GM12872 (cell line): ENCODE data around the gene PPID.

ENCODE experiments used
- TF ChIP-seq, protein P1 (sequence below): IDR thresholded peaks from 3 replicates; pipeline ENCODE4 v1.5.1; 2011; ENCODE audit warnings: low read depth, mild to moderate bottlenecking, low read length, moderate library complexity; ENCODE audit not compliant: insufficient read depth

Gene PPID

DNA sequence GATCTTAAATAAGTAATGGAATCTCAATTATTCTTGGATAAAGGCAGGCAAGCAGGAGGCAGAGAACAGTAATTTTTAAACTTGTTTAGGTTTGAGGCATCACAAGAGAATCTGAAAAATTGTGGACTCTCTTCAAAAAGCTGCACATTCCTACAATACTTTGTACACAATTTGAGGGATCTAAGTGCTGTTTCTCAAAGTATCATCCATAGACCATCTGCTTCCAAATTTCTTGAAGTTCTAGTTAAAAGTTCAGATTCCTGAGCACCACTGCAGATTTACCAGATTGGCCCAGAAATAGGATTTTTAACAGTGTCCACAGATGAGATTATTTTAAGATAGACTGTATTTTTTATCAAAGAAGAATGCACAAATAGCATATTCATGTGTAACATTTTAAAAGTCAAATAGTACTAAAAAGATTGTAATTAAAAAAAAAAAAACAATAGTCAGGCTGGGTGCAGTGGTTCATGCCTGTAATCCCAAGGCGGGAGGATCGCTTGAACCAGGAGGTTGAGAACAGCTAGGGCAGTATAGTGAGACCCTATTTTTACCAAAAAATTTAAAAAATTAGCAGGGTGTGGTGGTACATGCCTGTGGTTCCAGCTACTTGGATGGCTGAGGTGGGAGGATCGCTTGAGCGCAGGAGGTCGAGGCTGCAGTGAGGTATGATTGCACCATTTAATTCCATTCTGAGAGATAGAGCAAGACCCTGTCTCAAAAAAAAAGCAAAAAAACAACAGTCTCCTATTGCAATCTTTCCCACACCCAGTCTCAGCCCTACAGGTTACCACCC is 31.4 kb upstream of the PPID start:
- TF ChIP-seq, protein P1, sequence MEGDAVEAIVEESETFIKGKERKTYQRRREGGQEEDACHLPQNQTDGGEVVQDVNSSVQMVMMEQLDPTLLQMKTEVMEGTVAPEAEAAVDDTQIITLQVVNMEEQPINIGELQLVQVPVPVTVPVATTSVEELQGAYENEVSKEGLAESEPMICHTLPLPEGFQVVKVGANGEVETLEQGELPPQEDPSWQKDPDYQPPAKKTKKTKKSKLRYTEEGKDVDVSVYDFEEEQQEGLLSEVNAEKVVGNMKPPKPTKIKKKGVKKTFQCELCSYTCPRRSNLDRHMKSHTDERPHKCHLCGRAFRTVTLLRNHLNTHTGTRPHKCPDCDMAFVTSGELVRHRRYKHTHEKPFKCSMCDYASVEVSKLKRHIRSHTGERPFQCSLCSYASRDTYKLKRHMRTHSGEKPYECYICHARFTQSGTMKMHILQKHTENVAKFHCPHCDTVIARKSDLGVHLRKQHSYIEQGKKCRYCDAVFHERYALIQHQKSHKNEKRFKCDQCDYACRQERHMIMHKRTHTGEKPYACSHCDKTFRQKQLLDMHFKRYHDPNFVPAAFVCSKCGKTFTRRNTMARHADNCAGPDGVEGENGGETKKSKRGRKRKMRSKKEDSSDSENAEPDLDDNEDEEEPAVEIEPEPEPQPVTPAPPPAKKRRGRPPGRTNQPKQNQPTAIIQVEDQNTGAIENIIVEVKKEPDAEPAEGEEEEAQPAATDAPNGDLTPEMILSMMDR, result no peak

DNA sequence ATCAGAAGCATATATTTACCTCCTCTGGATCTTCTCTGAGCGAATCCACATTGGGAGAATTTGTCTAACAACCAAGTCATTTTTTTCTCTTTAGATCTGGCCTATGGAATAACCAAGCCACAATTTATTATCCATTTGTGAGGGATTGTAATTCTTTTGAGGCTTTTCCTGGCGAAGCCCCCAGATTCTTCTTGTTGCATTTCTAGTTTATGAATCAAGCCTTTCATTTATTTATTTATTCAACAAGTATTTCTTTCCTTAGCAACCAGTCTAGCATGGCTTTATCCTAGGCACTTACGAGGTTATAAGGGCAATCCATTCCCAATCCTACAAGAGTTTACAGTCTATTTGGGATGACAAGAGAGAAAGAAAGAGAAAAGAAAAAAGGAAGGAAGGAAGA is 27.2 kb upstream of the PPID start:
- TF ChIP-seq, protein P1, result no peak

DNA sequence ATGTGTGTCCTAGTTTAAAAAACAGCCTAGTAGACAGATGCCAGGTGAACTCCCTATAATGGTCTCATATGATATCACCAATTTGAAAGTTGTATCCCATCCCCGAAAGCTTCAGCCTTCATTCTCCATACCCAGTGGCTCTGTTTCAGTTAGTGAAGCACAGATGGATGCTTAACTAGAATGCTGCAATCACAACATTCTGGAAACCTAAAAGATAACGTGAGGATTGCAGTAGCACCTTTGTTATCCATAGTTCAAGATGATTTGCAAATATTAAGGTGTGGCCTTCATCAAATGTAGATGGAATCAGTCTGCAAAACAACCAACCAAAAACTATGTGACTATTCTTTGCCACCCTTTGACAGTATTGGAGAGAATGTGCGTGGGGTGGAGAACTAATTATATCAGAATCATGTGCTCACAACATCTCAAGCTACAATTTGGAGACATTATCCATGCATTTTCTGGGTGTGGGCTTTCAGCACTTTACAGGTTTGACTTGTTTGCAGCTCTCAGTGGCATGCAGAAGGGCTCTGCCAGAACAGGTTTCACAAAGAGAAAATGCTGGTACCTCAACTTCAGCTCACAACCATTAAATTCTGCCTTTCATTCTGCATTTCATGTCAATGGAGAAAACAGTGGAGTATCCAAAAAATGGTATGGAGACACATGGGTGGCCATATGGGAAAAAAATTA is 18.3 kb upstream of the PPID start:
- TF ChIP-seq, protein P1, result no peak

DNA sequence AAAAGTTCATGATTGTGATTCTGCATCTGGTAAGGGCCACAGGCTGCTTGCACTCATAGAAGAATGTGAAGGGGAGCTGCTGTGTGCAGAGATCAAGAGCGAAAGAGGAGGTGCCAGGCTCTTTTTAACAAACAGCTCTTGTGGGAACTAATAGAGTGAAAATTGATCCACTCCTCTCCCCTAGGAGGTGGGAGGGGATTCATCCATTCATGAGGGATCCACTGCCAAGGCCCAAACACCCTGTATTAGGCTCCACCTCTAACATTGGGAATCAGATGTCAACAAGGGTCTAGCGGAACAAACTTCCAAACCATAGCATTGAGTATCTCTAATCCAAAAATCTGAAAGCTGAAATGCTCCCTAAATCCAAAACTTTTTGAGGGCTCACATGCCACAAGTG is 16.4 kb upstream of the PPID start:
- TF ChIP-seq, protein P1, result no peak

DNA sequence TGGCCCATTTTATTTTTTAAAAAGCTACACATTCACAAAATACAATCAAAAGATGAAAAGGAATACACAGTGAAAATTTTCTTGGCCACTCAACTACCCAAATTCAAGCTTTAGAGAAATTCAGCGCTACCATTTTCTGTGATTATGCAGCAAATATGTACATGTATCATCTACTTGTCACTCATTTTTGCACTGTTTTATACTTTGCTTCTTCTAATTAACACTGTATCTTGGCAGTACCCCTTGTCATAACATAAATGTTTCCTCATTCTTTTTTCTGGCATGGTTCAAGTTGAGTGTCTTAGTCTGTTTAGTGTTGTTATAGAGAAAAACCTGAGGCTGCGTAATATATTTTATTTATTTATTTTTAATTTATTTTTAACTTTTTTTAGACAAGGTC is 15.7 kb upstream of the PPID start:
- TF ChIP-seq, protein P1, result no peak

DNA sequence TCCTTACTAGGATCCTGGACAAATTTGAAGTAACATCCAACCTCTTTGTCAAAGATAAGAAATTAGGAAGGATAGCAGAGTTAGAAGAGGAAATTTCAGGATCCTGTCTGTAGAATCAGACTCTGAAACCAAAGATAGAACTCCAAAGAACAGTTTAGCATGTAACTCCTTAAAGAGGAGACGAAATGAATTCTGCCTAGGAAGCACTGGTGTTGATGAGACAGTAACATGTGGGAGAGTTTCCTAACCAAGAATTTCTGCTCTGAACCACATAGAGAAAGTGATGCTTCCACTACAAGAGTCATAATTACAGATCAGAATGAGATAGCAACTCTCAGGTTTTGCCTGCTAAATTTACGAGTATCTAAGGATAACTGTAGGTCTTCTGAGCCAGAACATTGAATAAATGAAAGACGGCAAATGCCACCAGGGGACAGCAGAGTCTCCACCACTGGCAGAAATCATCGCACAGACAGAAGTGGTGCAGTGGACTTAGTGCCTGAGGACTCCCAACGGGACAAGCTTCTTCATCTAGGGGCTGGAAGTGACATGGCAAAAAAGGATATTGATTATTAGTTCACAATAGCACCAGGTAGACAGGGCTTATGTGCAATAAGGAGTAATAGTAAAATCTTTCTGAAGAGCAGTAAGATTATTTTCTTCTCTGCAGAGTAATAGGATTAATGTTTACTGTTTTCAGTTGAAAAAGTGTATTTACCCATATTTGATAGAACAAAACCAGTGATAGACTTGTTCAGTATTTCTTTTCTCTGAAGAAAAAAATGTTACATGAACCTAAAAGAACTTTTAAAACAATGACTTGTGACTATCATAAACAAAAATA is 6.7 kb upstream of the PPID start:
- TF ChIP-seq, protein P1, result peak; percentile 80

DNA sequence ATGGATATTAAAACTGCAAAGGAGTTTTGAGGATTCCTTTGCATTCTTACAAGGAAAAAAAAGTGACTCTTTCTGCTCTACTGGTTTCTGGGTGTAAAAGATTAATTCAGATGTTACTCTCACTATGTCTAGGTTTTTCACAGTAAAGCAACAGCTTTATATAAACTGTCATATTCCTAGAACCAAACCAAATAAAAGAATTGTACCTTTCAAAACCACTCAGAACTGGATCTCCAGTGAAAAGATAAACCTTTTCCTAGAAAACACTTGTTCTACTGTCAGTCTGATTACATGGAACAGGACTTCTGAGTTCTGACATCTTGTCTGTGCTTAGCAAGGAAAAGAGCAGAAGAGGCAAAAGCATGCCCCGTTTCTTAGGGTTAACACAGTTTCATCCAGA is 5.0 kb upstream of the PPID start:
- TF ChIP-seq, protein P1, result no peak
